RWPE1 (cell line): ENCODE measurements around the gene ZSWIM8.

Experiments
- CTCF ChIA-PET: fragments of 350-600 bp; sonication (Branson Sonifier 250); formaldehyde crosslinking; extraction: SDS; loops from one replicate; lab custom pipeline; 2021; lab: Yijun Ruan, JAX
- POLR2A ChIA-PET: fragments of 400-600 bp; formaldehyde crosslinking; extraction: SDS; loops from one replicate; lab custom pipeline; 2020; ENCODE audit warnings: antibody characterized with exemption; ENCODE audit not compliant: low non-redundant PET; lab: Yijun Ruan, JAX
- DNase-seq: peaks from one replicate; pipeline ENCODE4 v3.0.0; 2012; ENCODE audit warnings: low spot score
- H3K27ac ChIP-seq: fragments of 450-650 bp; 2 replicates; pipeline ENCODE4 v1.5.1; 2017
- CTCF ChIP-seq: fragments of 450-650 bp; conservative IDR thresholded peaks from 2 replicates; pipeline ENCODE4 v1.5.1; 2017; ENCODE audit warnings: low read depth, mild to moderate bottlenecking

Gene ZSWIM8

DNA sequence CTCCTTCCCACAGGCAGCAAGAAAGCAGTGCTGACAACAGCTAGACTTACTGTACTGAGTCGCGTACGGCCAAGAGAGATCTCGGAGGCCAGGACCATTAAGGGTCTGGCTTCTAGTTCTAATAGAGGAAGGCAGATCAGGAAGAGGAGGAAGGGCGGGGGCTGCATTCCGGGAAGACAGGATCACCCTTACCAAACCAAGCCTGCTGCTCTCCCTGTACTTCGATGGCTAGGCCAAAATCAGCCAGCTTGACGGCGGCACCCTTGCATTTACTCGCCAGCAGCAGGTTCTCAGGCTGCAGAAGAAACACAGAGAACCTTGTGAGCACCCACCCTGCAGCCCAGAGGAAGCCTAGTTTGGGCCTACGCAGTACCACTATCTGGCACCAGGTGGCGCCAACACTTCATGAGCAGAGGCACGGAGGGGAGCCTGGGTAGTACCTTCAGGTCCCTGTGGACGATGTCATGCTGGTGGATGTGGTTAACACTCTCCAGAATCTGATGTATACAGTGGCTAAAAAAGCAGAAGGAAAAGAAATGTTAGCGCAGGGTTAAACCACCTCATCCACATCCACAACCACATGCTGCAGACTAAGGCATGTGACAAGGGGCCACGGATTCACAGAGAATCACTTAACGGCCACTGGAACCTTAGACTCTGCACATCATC is 63.5 kb downstream of the ZSWIM8 start:
- peak overlapping the region; percentile 11 for H3K27ac ChIP-seq
- POLR2A ChIA-PET, result interaction anchor here (0.6 kb wide), 1 partner anchor 30 kb away, joined by 3 read pairs; no protein-coding TSS in a partner anchor
- peak; percentile 90 for DNase-seq
- CTCF ChIA-PET, result interaction anchor here (0.6 to 7.1 kb wide), 16 partner anchors 9 to 382 kb away, joined by 3 to 37 read pairs (median 4); no protein-coding TSS in a partner anchor
- peak; percentile 98 for TF ChIP-seq CTCF

DNA sequence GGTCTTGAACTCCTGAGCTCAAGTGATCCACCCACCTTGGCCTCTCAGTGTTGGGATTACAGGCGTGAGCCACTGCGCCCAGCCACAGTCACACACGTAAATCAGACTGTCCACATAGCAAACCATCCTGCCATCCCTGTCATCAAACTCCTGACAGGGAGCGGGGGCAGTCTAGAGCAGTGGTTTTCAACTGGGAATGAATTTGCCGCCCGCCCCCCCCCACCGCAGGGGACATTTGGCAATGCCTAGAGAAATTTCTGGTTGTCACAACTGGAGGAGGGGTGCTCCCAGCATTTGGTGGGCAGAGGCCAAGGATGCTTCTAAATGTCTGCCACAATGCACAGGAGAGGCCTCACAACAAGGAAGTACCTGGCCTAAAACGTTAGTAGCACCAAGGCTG is 64.8 kb downstream of the ZSWIM8 start:
- no peak for TF ChIP-seq CTCF
- CTCF ChIA-PET, result interaction anchor here (0.6 to 7.1 kb wide), 13 partner anchors 9 to 258 kb away, joined by 3 to 37 read pairs (median 5); no protein-coding TSS in a partner anchor
- 0 out of 2 replicates have a peak overlapping the region, but pooled peaks have one; percentile 9 for H3K27ac ChIP-seq
- DNase-seq, result no peak
- POLR2A ChIA-PET, result interaction anchor here (0.6 kb wide), 1 partner anchor 30 kb away, joined by 3 read pairs; no protein-coding TSS in a partner anchor

- no peak for TF ChIP-seq CTCF
- ChIA-PET POLR2A (interaction anchor here (0.7 kb wide), 1 partner anchor 31 kb away, joined by 3 read pairs; no protein-coding TSS in a partner anchor), CTCF (interaction anchor here (0.6 to 7.1 kb wide), 8 partner anchors 9 to 475 kb away, joined by 3 to 37 read pairs (median 8); no protein-coding TSS in a partner anchor)
- H3K27ac ChIP-seq, result peak overlapping the region; percentile 35
- DNase-seq, result no peak
These were observed 65.6 kb downstream of the ZSWIM8 start for GRCh38 chr10:73850863-73851461.
